HG03457 (cell line): ENCODE measurements around the gene CLIC6.

ENCODE experiments used
- ATAC-seq: cut with Tn5 transposase; IDR thresholded peaks from one replicate; pipeline ENCODE4 v1.9.1; 2021; ENCODE audit warnings: moderate number of reproducible peaks; ENCODE audit not compliant: unreplicated experiment

The CLIC6 gene

GRCh38 chr21:34724131-34724856, 55.5 kb downstream of the CLIC6 start:
- no peak for ATAC-seq

- no peak for ATAC-seq
Measured at GRCh38 chr21:34724857-34725195, 56.0 kb downstream of the CLIC6 start.

GRCh38 chr21:34726627-34727337, 58.0 kb downstream of the CLIC6 start:
- ATAC-seq, result no peak

- no peak for ATAC-seq
Measured at GRCh38 chr21:34728479-34728878, 59.7 kb downstream of the CLIC6 start.

GRCh38 chr21:34730194-34730593, 61.4 kb downstream of the CLIC6 start:
- ATAC-seq, result no peak

- no peak for ATAC-seq
Measured at GRCh38 chr21:34730756-34731445, 62.1 kb downstream of the CLIC6 start.

GRCh38 chr21:34732388-34732821, 63.6 kb downstream of the CLIC6 start:
- ATAC-seq, result no peak

- no peak for ATAC-seq
Measured at GRCh38 chr21:34733852-34734251, 65.1 kb downstream of the CLIC6 start.

GRCh38 chr21:34734696-34735095, 65.9 kb downstream of the CLIC6 start:
- ATAC-seq, result no peak

- no peak for ATAC-seq
Measured at GRCh38 chr21:34736116-34736874, 67.5 kb downstream of the CLIC6 start.

- no peak for ATAC-seq
Measured at GRCh38 chr21:34737115-34737514, 68.3 kb downstream of the CLIC6 start.

GRCh38 chr21:34740198-34740597, 71.4 kb downstream of the CLIC6 start:
- ATAC-seq, result no peak

GRCh38 chr21:34743285-34743684, 74.5 kb downstream of the CLIC6 start:
- ATAC-seq, result no peak

GRCh38 chr21:34743831-34744230, 75.0 kb downstream of the CLIC6 start:
- no peak for ATAC-seq

- ATAC-seq, result no peak
Measured at GRCh38 chr21:34744801-34745200, 76.0 kb downstream of the CLIC6 start.

- peak; percentile 62 for ATAC-seq
Measured at GRCh38 chr21:34745557-34746255, 76.9 kb downstream of the CLIC6 start.

- no peak for ATAC-seq
Measured at GRCh38 chr21:34748862-34749261, 80.1 kb downstream of the CLIC6 start.

- no peak for ATAC-seq
Measured at GRCh38 chr21:34754690-34755647, 86.2 kb downstream of the CLIC6 start.

GRCh38 chr21:34761758-34762330, 93.0 kb downstream of the CLIC6 start:
- ATAC-seq, result no peak
